HG03342 (cell line): ENCODE results near the gene ACOT12.
"Not testable (repeated sequence)": the region's sequence is repeated elsewhere in the genome, so short reads cannot be mapped to it uniquely, and the experiment has no call there.

Experiments used
- ATAC-seq: cut with Tn5 transposase; IDR thresholded peaks from one replicate; pipeline ENCODE4 v1.9.1; 2021; ENCODE audit warnings: mild to moderate bottlenecking, moderate library complexity; ENCODE audit not compliant: unreplicated experiment

ACOT12 gene

GRCh38 chr5:81300921-81301270 lies 93.0 kb downstream of the ACOT12 start:
- ATAC-seq: no peak

DNA sequence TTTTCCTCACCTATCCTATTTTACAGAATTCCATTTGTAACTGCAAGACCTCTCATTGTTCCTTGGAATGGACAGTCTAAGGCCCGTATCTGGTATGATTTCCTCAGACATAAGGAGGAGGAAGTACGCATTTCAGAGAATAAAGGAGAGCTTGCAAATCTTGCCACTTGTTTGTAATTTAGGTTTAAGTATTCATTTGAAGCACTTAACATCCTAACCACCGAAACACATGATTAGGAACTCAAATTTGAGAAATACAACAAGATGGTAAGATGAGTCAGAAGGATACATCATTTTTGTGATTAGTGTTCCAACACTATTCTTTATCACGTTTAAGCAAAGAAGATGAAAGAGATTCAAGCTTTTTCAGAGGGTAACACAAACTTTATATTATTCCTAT lies 96.4 kb downstream of the ACOT12 start:
- ATAC-seq: no peak

- not testable (repeated sequence) for ATAC-seq
Observed at GRCh38 chr5:81294021-81294420, 99.9 kb downstream of the ACOT12 start.

GRCh38 chr5:81292130-81292529 lies 101.8 kb downstream of the ACOT12 start:
- ATAC-seq: no peak

- no peak for ATAC-seq
Observed at GRCh38 chr5:81290146-81290545, 103.8 kb downstream of the ACOT12 start.

DNA sequence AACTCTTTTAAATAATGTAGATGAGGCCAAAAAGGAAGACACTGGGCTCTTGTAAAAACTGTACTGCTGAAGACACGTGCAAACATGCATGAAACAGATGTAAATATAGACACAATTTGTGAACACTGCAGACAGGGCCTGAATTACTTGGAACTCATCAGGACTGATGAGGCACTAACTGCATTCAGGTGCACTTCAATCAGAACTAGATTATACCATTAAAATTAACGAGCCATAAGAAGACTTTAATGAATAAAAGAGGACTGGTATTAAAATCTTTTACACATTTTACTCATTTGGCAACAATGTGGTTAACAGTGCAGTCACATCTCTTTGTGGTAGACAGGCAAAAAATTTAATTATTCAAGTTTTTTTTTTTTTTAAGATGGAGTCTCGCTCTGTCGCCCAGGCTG lies 105.9 kb downstream of the ACOT12 start:
- ATAC-seq: no peak

- no peak for ATAC-seq
Observed at GRCh38 chr5:81286059-81286617, 107.8 kb downstream of the ACOT12 start.

- no peak for ATAC-seq
Observed at GRCh38 chr5:81283976-81284375, 110.0 kb downstream of the ACOT12 start.
